GM21717 (cell line): ENCODE measurements around the gene DCP1B.

Experiments
- ATAC-seq: cut with Tn5 transposase; IDR thresholded peaks from one replicate; pipeline ENCODE4 v1.9.1; 2021; ENCODE audit warnings: mild to moderate bottlenecking, moderate library complexity; ENCODE audit not compliant: unreplicated experiment

The DCP1B gene

GRCh38 chr12:1936406-1937320, 67.6 kb downstream of the DCP1B start:
- no peak for ATAC-seq

DNA sequence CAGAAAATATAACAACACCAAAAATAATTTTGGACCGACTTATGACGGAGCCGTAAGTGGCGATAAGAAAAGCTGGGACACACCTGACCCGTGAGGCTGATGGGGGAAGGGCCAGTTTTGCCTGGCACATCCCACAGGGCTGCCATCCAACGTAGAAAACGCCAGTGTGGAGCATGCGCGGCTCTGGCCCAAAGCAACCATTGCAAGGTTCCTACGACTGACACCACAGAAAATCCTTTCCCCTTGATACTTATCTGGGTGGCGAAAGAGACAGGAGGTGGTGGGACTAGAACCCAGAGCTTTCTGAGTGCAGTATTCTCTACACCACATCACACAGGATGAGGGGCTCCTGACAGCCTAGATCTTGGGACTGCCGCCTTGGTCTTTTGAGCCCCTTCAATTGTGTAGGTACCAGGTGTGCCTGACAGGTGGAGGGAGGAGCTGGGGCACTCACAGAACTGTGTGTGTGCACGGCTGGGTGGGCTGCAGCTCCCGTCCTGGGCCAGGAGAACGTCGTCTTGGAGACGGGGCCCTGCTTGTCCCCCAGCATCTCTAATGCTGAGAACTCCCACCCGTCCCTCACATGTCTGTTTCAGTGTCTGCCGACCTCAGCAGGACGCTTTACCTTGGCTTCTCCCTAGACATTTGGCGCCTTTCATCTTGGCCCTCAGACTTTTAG, 68.4 kb downstream of the DCP1B start:
- no peak for ATAC-seq

DNA sequence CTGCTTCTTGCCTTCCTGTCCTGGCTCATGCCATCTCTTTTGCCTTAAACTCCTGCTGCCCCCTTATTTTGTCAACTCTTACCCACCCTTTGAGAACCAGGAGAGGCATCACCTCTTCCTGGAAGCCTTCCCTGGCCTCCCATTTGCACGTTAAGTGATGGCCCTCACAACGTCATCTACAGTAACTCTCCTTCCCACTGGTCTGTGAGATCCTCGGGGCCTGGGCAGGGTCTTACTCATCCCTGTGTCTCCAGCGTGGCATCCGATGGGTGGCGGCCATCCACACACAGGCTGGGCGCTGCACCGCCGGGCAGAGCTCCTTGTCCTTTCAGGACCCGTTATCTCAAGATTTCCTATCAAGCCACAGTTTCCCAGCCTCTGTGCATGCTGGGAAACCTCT, 69.0 kb downstream of the DCP1B start:
- no peak for ATAC-seq

GRCh38 chr12:1934831-1935230, 69.4 kb downstream of the DCP1B start:
- no peak for ATAC-seq

DNA sequence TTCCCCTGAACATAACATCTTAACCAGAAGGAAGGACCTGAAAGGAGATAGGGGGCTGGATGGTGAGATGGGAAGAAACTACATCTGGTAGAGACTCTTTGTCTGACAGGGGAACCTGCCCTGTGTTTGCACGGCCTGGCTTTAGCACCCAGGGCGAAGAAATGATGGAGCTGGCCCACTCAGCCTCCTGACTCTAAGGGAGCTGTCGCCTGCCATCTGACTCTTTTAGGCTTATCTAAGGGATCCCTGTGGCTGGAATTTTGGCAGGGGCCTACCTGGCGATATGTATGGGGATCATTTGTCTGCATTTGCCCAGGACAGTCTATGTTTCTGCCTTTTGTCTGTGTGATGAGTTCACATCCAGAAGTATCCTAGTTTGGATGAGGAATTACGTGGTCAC, 70.2 kb downstream of the DCP1B start:
- no peak for ATAC-seq

DNA sequence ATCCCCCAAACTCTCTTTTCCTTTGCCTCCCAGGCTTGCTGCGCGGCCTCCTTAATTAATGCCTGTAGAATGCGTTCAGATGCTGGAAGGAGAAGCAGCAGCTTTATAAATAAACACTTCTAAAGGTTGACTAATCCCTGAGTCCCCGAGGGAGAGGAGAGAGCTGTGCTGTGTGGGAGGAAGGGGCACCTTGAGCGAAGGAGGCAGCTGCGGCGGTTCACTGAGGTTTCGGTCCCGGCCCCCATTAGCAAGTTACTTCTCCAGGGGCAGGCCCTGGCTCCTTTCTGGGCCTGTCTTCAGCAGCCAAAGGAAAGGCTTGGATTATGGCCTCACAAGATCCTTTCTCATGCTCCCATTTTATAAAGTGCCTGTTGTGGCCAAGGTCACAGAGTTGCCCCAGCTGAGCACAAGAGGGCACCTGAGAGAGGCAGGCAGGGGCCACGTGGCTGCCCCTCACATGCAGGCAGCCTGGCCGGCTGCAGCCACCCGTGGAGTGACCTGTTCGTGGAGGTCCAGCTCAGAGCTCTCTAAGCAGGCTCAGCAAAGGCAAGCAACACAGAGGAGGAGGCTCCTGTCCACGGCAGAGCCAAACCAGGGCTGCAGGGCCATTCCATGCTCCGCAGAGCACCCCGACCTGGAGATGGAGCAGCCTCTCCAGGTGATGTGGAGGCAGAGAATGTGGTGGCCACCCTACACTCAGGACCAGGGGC, 70.8 kb downstream of the DCP1B start:
- ATAC-seq = no peak

- no peak for ATAC-seq
Observed at GRCh38 chr12:1932264-1932777, 71.9 kb downstream of the DCP1B start.

DNA sequence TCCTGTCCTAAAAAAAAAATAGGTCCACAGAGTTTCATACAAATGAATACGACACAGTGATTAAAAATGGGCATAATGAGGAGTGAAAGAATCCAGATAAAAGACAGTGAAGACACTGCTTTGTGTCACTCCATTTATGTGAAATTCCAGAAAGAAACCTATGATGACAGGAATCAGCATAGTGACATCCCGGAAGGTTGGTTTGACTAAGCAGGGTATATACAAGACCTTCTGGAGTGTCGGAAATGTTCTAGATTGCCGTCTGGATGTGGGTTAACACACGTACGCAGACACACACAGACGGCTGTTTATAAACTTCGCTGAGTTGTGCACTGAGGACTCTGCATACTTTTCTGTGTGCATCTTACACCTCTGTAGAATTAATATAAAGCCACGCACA, 72.6 kb downstream of the DCP1B start:
- ATAC-seq = no peak

DNA sequence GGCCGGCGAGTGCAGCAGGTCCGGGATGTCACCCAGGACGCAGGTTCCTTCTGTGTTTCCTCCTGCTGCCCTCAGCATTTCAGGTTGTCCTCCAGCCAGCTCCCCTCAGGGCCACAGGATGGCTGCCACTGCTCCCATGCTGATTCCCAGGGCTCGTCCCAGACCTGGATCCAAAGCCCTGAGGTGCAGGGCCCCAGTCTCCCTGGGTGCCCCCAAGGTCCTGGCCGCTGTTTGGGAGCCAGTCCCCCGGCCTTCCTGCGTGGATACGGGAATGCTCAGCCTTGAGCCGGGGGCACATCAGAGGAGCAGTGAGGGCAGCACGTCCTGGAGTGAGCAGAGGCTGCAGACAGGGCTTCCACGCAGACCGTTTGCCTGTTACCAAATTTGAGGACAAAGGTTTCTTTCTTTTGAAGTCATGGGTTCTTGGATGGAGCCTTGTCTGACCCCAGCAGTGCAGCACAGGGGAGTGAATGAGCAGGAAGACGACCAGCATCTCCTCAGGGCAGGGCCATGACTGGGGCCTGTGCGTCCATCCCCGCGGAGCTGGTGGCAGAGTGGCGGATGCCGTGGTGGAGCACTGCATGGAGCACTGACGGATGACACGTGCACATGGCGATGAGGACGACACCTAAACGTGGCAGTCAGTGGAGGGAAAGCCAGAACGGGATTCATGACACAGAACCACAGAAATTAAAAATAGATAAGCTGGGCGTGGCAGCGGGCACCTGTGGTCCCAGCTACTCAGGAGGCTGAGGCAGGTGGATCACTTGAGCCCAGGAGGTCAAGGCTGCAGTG, 73.3 kb downstream of the DCP1B start:
- ATAC-seq = no peak

GRCh38 chr12:1929985-1930802, 74.1 kb downstream of the DCP1B start:
- no peak for ATAC-seq

GRCh38 chr12:1929241-1929984, 74.8 kb downstream of the DCP1B start:
- ATAC-seq = no peak

GRCh38 chr12:1928439-1929121, 75.7 kb downstream of the DCP1B start:
- no peak for ATAC-seq

DNA sequence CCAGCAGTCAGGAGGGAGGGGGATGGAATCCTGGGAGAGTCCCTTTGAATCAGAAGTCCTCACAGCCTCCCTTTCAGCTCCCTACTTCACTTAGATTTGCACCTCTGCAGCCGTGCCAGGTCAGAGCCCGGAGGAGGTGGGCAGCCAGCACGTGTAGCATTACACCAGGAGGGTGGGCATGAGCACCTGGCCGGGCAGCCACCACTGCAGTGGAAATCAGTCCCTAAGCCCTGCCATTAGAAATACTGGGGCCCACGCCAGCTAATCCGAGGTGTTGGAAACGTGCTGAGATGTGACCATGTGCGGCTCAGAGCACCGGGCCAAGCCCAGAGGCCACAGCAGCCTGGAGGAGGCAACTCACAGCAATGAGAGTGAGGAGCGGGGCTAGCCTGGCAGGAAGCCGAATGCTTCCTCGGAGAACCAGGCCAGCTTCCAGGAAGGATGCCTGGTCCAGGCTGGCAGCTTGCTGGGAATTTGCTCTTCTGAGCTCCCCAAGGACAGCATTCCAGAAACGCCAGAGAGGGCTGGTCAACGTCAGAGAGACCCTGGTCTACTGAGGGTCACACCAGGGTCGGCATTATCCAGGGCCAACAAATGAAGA, 76.4 kb downstream of the DCP1B start:
- ATAC-seq = no peak

DNA sequence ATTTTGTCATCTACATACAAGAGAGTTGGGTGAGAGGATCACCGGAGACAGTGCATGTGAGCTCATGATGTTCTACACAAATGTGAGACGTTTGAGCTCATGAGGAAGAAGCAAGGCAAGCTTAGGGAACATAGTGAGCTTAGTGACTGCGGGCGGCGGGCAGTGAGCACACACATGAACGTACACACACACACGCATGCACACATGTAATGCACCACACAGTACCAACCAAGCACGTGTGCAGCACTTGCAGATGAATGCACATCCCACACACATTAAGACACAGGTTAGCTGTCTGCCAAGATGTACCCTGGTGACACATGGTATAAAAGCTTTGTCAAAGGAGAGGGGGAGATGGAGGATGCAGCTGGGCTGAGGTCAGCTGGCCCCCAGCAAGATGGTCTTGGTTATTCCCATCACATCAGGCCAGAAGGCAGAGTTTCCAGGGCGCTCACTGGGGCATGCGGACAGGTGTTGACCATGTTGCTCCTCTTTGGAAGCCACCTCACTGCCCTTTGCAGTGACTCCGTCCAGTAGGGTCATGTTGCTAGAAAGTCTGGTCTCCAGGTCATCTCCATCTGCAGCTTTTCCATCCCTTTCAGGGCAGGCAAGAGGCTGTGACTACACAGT, 77.1 kb downstream of the DCP1B start:
- no peak for ATAC-seq

- no peak for ATAC-seq
Observed at GRCh38 chr12:1926251-1926657, 78.0 kb downstream of the DCP1B start.

DNA sequence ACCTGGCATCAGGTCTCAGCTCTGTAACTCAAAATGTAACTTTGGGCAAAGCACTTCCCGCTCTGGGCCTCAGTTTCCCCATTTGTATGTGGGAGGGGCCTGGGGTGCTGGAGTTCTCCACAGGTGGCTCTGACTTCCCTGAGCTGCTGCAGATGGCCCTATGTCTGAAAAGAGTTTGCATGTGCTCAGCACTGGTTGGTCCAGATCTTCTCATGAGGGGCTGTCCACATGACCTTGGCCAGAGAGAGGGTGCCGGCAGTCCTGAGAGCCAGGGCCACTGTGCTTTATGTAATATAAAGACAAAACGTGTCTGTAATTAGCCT, 78.6 kb downstream of the DCP1B start:
- no peak for ATAC-seq

GRCh38 chr12:1924996-1925683, 79.1 kb downstream of the DCP1B start:
- ATAC-seq = no peak
